Measurements from ENCODE around the gene RNF13.
"Not testable (repeated sequence)": the region's sequence is repeated elsewhere in the genome, so short reads cannot be mapped to it uniquely, and the experiment has no call there.

Gene RNF13

DNA sequence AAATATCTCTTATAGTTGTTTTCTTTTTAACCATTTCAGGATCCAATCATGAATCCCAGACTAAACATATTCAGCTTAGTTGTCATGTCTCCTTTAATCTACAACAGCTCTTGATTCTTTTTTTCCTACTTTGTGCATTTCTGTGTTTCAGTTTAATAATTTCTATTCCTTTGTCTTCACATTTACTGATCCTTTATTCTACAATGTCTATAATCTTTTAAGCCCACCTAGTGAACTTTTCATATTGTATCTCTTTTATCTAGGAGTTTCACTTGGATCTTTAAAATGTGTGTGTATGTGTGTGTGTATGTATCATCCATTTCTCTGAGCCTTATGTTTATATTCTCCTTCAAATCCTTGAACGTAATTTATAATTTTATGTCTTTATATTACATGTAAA is 70.1 kb downstream of the RNF13 start:
- H3K79me2 ChIP-seq (ENCODE audit: low read length), result no peaks in the 10 kb centered on the region
- DNase-seq, result no peak
- H3K9me3 ChIP-seq (replicated peaks; ENCODE audit: insufficient read depth, low read length), result no peaks in the 10 kb centered on the region

DNA sequence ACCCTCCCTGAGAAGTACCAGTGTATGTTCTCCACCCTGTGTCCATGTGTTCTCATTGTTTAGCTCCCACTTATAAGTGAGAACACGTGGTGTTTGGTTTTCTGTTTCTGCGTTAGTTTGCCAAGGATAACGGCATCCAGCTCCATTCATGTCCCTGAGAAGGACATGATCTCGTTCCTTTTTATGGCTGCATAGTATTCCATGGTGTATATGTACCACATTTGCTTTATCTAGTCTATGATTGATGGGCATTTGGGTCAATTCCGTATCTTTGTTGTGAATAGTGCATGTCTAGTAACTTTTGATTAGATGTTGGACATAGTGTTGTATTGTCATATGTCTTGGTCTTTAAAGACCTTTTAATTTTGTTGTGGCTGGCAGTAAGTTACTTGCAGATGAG is 70.8 kb downstream of the RNF13 start:
- H3K79me2 ChIP-seq (ENCODE audit: low read length); H3K36me3 ChIP-seq (replicated peaks; ENCODE audit: insufficient read depth, low read length); H3K9me2 ChIP-seq (replicated peaks; ENCODE audit: insufficient read depth, low read length); H3K27ac ChIP-seq (ENCODE audit: low read length); DNase-seq; H3K4me2 ChIP-seq (ENCODE audit: low read depth, low read length); H2AFZ ChIP-seq (ENCODE audit: low read length); H3K9ac ChIP-seq (ENCODE audit: low read length); H4K20me1 ChIP-seq (ENCODE audit: insufficient read depth, low read length); H3K27me3 ChIP-seq (replicated peaks; ENCODE audit: insufficient read depth, low read length); H3K4me1 ChIP-seq (ENCODE audit: low read length); H3K9me3 ChIP-seq (replicated peaks; ENCODE audit: insufficient read depth, low read length); H3K4me3 ChIP-seq (ENCODE audit: low read length); H3F3A ChIP-seq (ENCODE audit: insufficient read depth, low read length): not testable (repeated sequence)

More for the DNA sequence above, 70.1 kb downstream of the RNF13 start:
- no peaks in the 10 kb centered on the region for H3K36me3 ChIP-seq (replicated peaks; ENCODE audit: insufficient read depth, low read length)
- no peak overlapping the region for H3K27ac ChIP-seq (ENCODE audit: low read length)
- no peak overlapping the region for H3K4me2 ChIP-seq (ENCODE audit: low read depth, low read length)
- no peaks in the 10 kb centered on the region for H4K20me1 ChIP-seq (ENCODE audit: insufficient read depth, low read length)
- no peak overlapping the region for H3K9ac ChIP-seq (ENCODE audit: low read length)
- no peak overlapping the region for H3K4me3 ChIP-seq (ENCODE audit: low read length)
- TF ChIP-seq EZH2 (optimal IDR thresholded peaks at IDR 0.05; ENCODE audit: low read depth, low read length), result no peak
- no peak for TF ChIP-seq EZH2phosphoT487 (IDR thresholded peaks at IDR 0.05; ENCODE audit: low read length)
- TF ChIP-seq, protein P1, sequence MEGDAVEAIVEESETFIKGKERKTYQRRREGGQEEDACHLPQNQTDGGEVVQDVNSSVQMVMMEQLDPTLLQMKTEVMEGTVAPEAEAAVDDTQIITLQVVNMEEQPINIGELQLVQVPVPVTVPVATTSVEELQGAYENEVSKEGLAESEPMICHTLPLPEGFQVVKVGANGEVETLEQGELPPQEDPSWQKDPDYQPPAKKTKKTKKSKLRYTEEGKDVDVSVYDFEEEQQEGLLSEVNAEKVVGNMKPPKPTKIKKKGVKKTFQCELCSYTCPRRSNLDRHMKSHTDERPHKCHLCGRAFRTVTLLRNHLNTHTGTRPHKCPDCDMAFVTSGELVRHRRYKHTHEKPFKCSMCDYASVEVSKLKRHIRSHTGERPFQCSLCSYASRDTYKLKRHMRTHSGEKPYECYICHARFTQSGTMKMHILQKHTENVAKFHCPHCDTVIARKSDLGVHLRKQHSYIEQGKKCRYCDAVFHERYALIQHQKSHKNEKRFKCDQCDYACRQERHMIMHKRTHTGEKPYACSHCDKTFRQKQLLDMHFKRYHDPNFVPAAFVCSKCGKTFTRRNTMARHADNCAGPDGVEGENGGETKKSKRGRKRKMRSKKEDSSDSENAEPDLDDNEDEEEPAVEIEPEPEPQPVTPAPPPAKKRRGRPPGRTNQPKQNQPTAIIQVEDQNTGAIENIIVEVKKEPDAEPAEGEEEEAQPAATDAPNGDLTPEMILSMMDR (IDR thresholded peaks at IDR 0.05; ENCODE audit: low read length), result no peak
- no peaks in the 10 kb centered on the region for H3K4me1 ChIP-seq (ENCODE audit: low read length)
- no peak overlapping the region for H2AFZ ChIP-seq (ENCODE audit: low read length)
- no peaks in the 10 kb centered on the region for H3K9me2 ChIP-seq (replicated peaks; ENCODE audit: insufficient read depth, low read length)
- no peaks in the 10 kb centered on the region for H3K27me3 ChIP-seq (replicated peaks; ENCODE audit: insufficient read depth, low read length)
- no peaks in the 10 kb centered on the region for H3F3A ChIP-seq (ENCODE audit: insufficient read depth, low read length)

DNA sequence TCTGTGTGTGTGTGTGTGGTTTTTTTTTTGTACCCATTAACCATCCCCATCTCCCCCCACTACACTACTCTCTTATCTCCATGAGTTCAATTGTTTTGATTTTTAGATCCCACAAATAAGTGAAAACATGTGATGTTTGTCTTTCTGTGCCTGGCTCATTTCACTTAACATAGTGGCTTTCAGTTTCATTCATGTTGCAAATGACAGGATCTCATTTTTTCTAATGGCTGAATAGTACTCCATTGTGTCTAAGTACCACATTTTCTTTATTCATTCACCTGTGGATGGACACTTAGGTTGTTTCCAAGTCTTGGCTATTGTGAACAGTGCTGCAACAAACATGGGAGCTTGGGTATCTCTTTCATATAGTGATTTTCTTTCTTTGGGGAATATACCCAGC is 71.8 kb downstream of the RNF13 start:
- H3K36me3 ChIP-seq (replicated peaks; ENCODE audit: insufficient read depth, low read length); H3K9me3 ChIP-seq (replicated peaks; ENCODE audit: insufficient read depth, low read length); H3K4me2 ChIP-seq (ENCODE audit: low read depth, low read length); H3K4me3 ChIP-seq (ENCODE audit: low read length); H3K9me2 ChIP-seq (replicated peaks; ENCODE audit: insufficient read depth, low read length); H3K4me1 ChIP-seq (ENCODE audit: low read length); H3K79me2 ChIP-seq (ENCODE audit: low read length); H3K27me3 ChIP-seq (replicated peaks; ENCODE audit: insufficient read depth, low read length); H3F3A ChIP-seq (ENCODE audit: insufficient read depth, low read length); H4K20me1 ChIP-seq (ENCODE audit: insufficient read depth, low read length); H3K27ac ChIP-seq (ENCODE audit: low read length); H3K9ac ChIP-seq (ENCODE audit: low read length); H2AFZ ChIP-seq (ENCODE audit: low read length): not testable (repeated sequence)
- peak; percentile 20 for DNase-seq

DNA sequence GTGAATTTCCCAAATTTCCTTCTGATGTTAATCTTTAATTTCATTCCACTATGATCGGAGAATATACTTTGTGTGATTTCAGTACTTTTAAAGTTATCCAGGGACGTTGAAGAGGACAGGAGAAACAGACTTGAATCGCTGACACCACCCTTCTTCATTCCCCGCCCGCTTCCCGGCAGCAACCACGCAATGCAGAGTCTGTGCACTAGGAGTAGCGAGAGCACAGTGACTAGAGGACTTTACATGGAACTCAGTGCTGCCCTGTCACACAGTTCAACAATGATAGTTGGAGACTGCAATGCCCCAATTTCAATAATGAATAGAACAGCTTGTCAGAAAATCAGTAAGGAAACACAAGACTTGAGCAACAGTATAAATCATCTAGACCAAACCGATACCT is 73.9 kb downstream of the RNF13 start:
- Histone ChIP-seq H2AFZ (ENCODE audit: low read length) (no peak overlapping the region), H3K4me3 (ENCODE audit: low read length) (no peak overlapping the region), H3K4me2 (ENCODE audit: low read depth, low read length) (no peak overlapping the region), H3K27ac (ENCODE audit: low read length) (no peak overlapping the region), H3K79me2 (ENCODE audit: low read length) (no peaks in the 10 kb centered on the region), H3K9me3 (replicated peaks; ENCODE audit: insufficient read depth, low read length) (no peaks in the 10 kb centered on the region), H3K36me3 (replicated peaks; ENCODE audit: insufficient read depth, low read length) (no peaks in the 10 kb centered on the region), H3K27me3 (replicated peaks; ENCODE audit: insufficient read depth, low read length) (no peaks in the 10 kb centered on the region), H3K9me2 (replicated peaks; ENCODE audit: insufficient read depth, low read length) (no peaks in the 10 kb centered on the region), H3K9ac (ENCODE audit: low read length) (no peak overlapping the region), H3K4me1 (ENCODE audit: low read length) (no peaks in the 10 kb centered on the region), H4K20me1 (ENCODE audit: insufficient read depth, low read length) (no peaks in the 10 kb centered on the region), H3F3A (ENCODE audit: insufficient read depth, low read length) (no peaks in the 10 kb centered on the region)
- DNase-seq, result no peak
- TF ChIP-seq, protein P1 (IDR thresholded peaks at IDR 0.05; ENCODE audit: low read length), result no peak
- TF ChIP-seq EZH2phosphoT487 (IDR thresholded peaks at IDR 0.05; ENCODE audit: low read length) (no peak), EZH2 (optimal IDR thresholded peaks at IDR 0.05; ENCODE audit: low read depth, low read length) (no peak)

All from MM.1S (cell line).